ENCODE results near the gene TFDP2. TPM values are rescaled to one million over a fixed set of nuclear protein-coding genes. Genes with fewer than 3 reads are reported as not detected.

TFDP2 gene
- total RNA-seq, 2 donors from 2014 or later = 62.7 to 76.4 TPM

GRCh38 chr3:141994856-141995255 is 154.5 kb downstream of the TFDP2 start:
- no peak for DNase-seq
- no peak overlapping the region for H3K27ac ChIP-seq (ENCODE audit: low read depth, low read length)
- Mint-ChIP-seq H3K4me3 (no peak overlapping the region), H3K9me3 (no peaks in the 10 kb centered on the region), H3K27ac (no peak overlapping the region), H3K4me1 (peaks cover 4% of the 10 kb centered on the region), H3K27me3 (ENCODE audit: insufficient read depth) (no peaks in the 10 kb centered on the region), H3K36me3 (ENCODE audit: low read depth) (peaks cover 4% of the 10 kb centered on the region)
- no peaks in the 10 kb centered on the region for H3K4me1 ChIP-seq (ENCODE audit: control insufficient read depth, insufficient read depth, low read length)
- no peak overlapping the region for H3K4me3 ChIP-seq (ENCODE audit: low read length)
- TF ChIP-seq CTCF (conservative IDR thresholded peaks at IDR 0.05) = no peak
- H3K27me3 ChIP-seq (ENCODE audit: control insufficient read depth, insufficient read depth, low read length, poor library complexity, severe bottlenecking) = no peaks in the 10 kb centered on the region
- no peaks in the 10 kb centered on the region for H3K9me3 ChIP-seq (ENCODE audit: control insufficient read depth, low read length)
- H3K36me3 ChIP-seq (ENCODE audit: control insufficient read depth, insufficient read depth, low read length) = no peaks in the 10 kb centered on the region
- H3K9ac ChIP-seq (ENCODE audit: extremely low read depth, low read length, poor library complexity, severe bottlenecking) = no peak overlapping the region

- H3K27me3 ChIP-seq (ENCODE audit: control insufficient read depth, insufficient read depth, low read length, poor library complexity, severe bottlenecking) = no peaks in the 10 kb centered on the region
- no peak overlapping the region for H3K4me3 Mint-ChIP-seq
- H3K36me3 Mint-ChIP-seq (ENCODE audit: low read depth) = peaks cover 8% of the 10 kb centered on the region
- H3K4me1 Mint-ChIP-seq = peaks cover 4% of the 10 kb centered on the region
- no peaks in the 10 kb centered on the region for H3K9me3 Mint-ChIP-seq
- H3K27me3 Mint-ChIP-seq (ENCODE audit: insufficient read depth) = no peaks in the 10 kb centered on the region
- no peak for TF ChIP-seq CTCF (conservative IDR thresholded peaks at IDR 0.05)
- 83 to 100% methylated on average over 2 of the region's 2 CpGs for WGBS, 2 experiments (ENCODE audit: insufficient coverage in 1 of 2, insufficient read length in 1 of 2)
- no peaks in the 10 kb centered on the region for H3K9me3 ChIP-seq (ENCODE audit: control insufficient read depth, low read length)
- H3K9ac ChIP-seq (ENCODE audit: extremely low read depth, low read length, poor library complexity, severe bottlenecking) = no peak overlapping the region
- DNase-seq = no peak
- H3K27ac ChIP-seq (ENCODE audit: low read depth, low read length) = no peak overlapping the region
- H3K4me3 ChIP-seq (ENCODE audit: low read length) = no peak overlapping the region
- no peaks in the 10 kb centered on the region for H3K4me1 ChIP-seq (ENCODE audit: control insufficient read depth, insufficient read depth, low read length)
- H3K36me3 ChIP-seq (ENCODE audit: control insufficient read depth, insufficient read depth, low read length) = no peaks in the 10 kb centered on the region
- H3K27ac Mint-ChIP-seq = peak overlapping the region; percentile 35
These were observed 156.8 kb downstream of the TFDP2 start for GRCh38 chr3:141992512-141992911.

- Mint-ChIP-seq H3K9me3 (no peaks in the 10 kb centered on the region), H3K4me1 (no peaks in the 10 kb centered on the region), H3K4me3 (no peak overlapping the region), H3K27ac (no peak overlapping the region), H3K27me3 (ENCODE audit: insufficient read depth) (no peaks in the 10 kb centered on the region), H3K36me3 (ENCODE audit: low read depth) (peaks cover 19% of the 10 kb centered on the region)
- no peaks in the 10 kb centered on the region for H3K27me3 ChIP-seq (ENCODE audit: control insufficient read depth, insufficient read depth, low read length, poor library complexity, severe bottlenecking)
- H3K9me3 ChIP-seq (ENCODE audit: control insufficient read depth, low read length) = no peaks in the 10 kb centered on the region
- H3K4me1 ChIP-seq (ENCODE audit: control insufficient read depth, insufficient read depth, low read length) = no peaks in the 10 kb centered on the region
- no peak for DNase-seq
- no peak overlapping the region for H3K9ac ChIP-seq (ENCODE audit: extremely low read depth, low read length, poor library complexity, severe bottlenecking)
- TF ChIP-seq CTCF (conservative IDR thresholded peaks at IDR 0.05) = no peak
- WGBS, 2 experiments (ENCODE audit: insufficient coverage in 1 of 2, insufficient read length in 1 of 2) = 95 to 100% methylated on average over 1 to 2 of the region's 2 CpGs
- no peak overlapping the region for H3K27ac ChIP-seq (ENCODE audit: low read depth, low read length)
- no peaks in the 10 kb centered on the region for H3K36me3 ChIP-seq (ENCODE audit: control insufficient read depth, insufficient read depth, low read length)
- no peak overlapping the region for H3K4me3 ChIP-seq (ENCODE audit: low read length)
These were observed 162.7 kb downstream of the TFDP2 start for GRCh38 chr3:141986548-141987107.

Measured in endodermal cell (in vitro differentiated cells).